Fibroblast of lung (primary cell): ENCODE results near the gene MACROH2A2. TPM values are rescaled to one million over a fixed set of nuclear protein-coding genes. Genes with fewer than 3 reads are reported as not detected.
"Not testable (repeated sequence)": the region's sequence is repeated elsewhere in the genome, so short reads cannot be mapped to it uniquely, and the experiment has no call there.

Experiments used
- DNase-seq, 2 donors: peaks; one replicate each; pipeline versions ENCODE4 v3.0.0 to v3.0.0-alpha.2; 2010; ENCODE audit warnings: low read depth in 2 of 2
- H2AFZ ChIP-seq: 2 replicates; pipeline ENCODE4 v1.5.1; 2012; ENCODE audit warnings: low read length, control low read depth, inconsistent platforms
- H3K27ac ChIP-seq: 2 replicates; pipeline ENCODE4 v1.5.1; 2011; ENCODE audit warnings: low read length, control low read depth; ENCODE audit not compliant: insufficient read depth
- H3K27me3 ChIP-seq: 2 replicates; pipeline ENCODE4 v1.5.1; 2011; ENCODE audit warnings: mild to moderate bottlenecking, low read length; ENCODE audit not compliant: control insufficient read depth, insufficient read depth
- H3K36me3 ChIP-seq: 2 replicates; pipeline ENCODE4 v1.5.1; 2011; ENCODE audit warnings: low read length; ENCODE audit not compliant: control insufficient read depth, insufficient read depth
- H3K4me1 ChIP-seq: 2 replicates; pipeline ENCODE4 v1.5.1; 2011; ENCODE audit warnings: low read length; ENCODE audit not compliant: control insufficient read depth, insufficient read depth; ENCODE audit errors: extremely low read depth
- H3K4me2 ChIP-seq: 2 replicates; pipeline ENCODE4 v1.5.1; 2011; ENCODE audit warnings: low read length, control low read depth; ENCODE audit not compliant: insufficient read depth; ENCODE audit errors: extremely low read depth
- H3K4me3 ChIP-seq, 4 experiments: fragments of 200-600 bp in 1 of 4; sonication (generic) in 1 of 4; replicated peaks in 1 of 4; 2 replicates each; pipeline ENCODE4 v1.5.1; 2011 to 2016; ENCODE audit warnings: low read length in 4 of 4, low read depth in 3 of 4, mild to moderate bottlenecking in 3 of 4, control low read depth in 2 of 4, inconsistent platforms in 1 of 4, mixed read lengths in 1 of 4; ENCODE audit not compliant: insufficient read depth in 1 of 4; ENCODE audit errors: control extremely low read depth in 1 of 4
- H3K79me2 ChIP-seq: 2 replicates; pipeline ENCODE4 v1.5.1; 2012; ENCODE audit warnings: mild to moderate bottlenecking, low read length, inconsistent platforms; ENCODE audit not compliant: control insufficient read depth, insufficient read depth
- H3K9ac ChIP-seq: 2 replicates; pipeline ENCODE4 v1.5.1; 2011; ENCODE audit warnings: mild to moderate bottlenecking, low read length, control low read depth; ENCODE audit not compliant: insufficient read depth
- H3K9me3 ChIP-seq: 2 replicates; pipeline ENCODE4 v1.5.1; 2012; ENCODE audit warnings: low read depth, low read length; ENCODE audit not compliant: control insufficient read depth, insufficient read depth
- H4K20me1 ChIP-seq: 2 replicates; pipeline ENCODE4 v1.5.1; 2011; ENCODE audit warnings: low read length; ENCODE audit not compliant: control insufficient read depth, insufficient read depth; ENCODE audit errors: extremely low read depth
- CTCF ChIP-seq, 2 donors: IDR thresholded peaks in 1 of 2; conservative IDR thresholded peaks in 1 of 2; 1 replicate in 1 of 2; 2 replicates in 1 of 2; pipeline ENCODE4 v1.5.1; 2011 to 2012; ENCODE audit warnings: low read length in 2 of 2, control low read depth in 1 of 2, inconsistent platforms in 1 of 2, low read depth in 1 of 2, mild to moderate bottlenecking in 1 of 2
- EZH2 ChIP-seq: IDR thresholded peaks from 2 replicates; pipeline ENCODE4 v1.5.1; 2012; ENCODE audit warnings: low read length, control low read depth, mild to moderate bottlenecking; ENCODE audit errors: missing control alignments
- polyA plus RNA-seq, 2 donors: library from polyadenylated mRNA; depleted of rRNA in 1 of 2; stranded (reverse) in 1 of 2; unstranded in 1 of 2; fragments of >200 nt; gene quantifications; 2 replicates each; pipeline ENCODE4 v1.2.1, GENCODE V29; 2011 to 2012; ENCODE audit warnings: missing spikeins in 1 of 2
- total RNA-seq: library from RNA; depleted of rRNA; stranded (reverse); fragments of >200 nt; gene quantifications from 2 replicates; pipeline ENCODE4 v1.2.1, GENCODE V29; 2014

Gene MACROH2A2
- total and polyA plus RNA-seq, 2 donors (not counting 1 experiment from before 2014, with no cell fraction given), result 9.2 to 12.1 TPM

GRCh38 chr10:70121281-70121949 is 68.8 kb downstream of the MACROH2A2 start:
- no peak overlapping the region for H3K9ac ChIP-seq
- no peaks in the 10 kb centered on the region for H3K4me1 ChIP-seq
- no peaks in the 10 kb centered on the region for H3K9me3 ChIP-seq
- H3K79me2 ChIP-seq, result no peaks in the 10 kb centered on the region
- H3K36me3 ChIP-seq, result peaks cover 6% of the 10 kb centered on the region
- DNase-seq, result no peak
- TF ChIP-seq EZH2, result no peak
- TF ChIP-seq CTCF (conservative IDR thresholded peaks at IDR 0.05 in 1 of 2, IDR thresholded peaks at IDR 0.05 in 1 of 2; ENCODE audit: low read depth in 1 of 2, low read length in 2 of 2), result no peak
- H3K4me3 ChIP-seq, result no peak overlapping the region
- no peak overlapping the region for H3K4me2 ChIP-seq
- H2AFZ ChIP-seq, result no peak overlapping the region
- no peaks in the 10 kb centered on the region for H4K20me1 ChIP-seq
- no peaks in the 10 kb centered on the region for H3K27me3 ChIP-seq
- no peak overlapping the region for H3K27ac ChIP-seq

DNA sequence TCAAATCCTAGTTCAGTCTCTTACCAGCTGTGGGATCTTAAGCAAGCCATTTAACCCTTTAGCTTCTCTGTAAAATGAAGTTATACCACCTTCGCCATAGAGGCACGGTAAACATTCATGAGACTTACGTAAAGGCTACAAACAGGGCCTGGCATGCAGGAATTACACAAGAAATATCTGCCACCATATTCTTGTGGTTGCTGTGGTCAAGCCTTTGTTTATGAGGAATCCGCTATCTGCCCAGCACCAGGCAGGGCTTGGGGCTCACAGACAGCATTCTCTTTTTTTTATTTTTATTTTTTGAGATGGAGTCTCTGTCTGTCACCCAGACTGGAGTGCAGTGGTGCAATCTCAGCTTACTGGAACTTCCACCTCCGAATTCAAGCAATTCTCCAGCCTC is 70.1 kb downstream of the MACROH2A2 start:
- H4K20me1 ChIP-seq, result no peaks in the 10 kb centered on the region
- no peaks in the 10 kb centered on the region for H3K9me3 ChIP-seq
- no peak overlapping the region for H2AFZ ChIP-seq
- H3K9ac ChIP-seq, result no peak overlapping the region
- TF ChIP-seq CTCF (conservative IDR thresholded peaks at IDR 0.05 in 1 of 2, IDR thresholded peaks at IDR 0.05 in 1 of 2; ENCODE audit: low read depth in 1 of 2, low read length in 2 of 2) (no peak), EZH2 (no peak)
- H3K4me2 ChIP-seq, result no peak overlapping the region
- no peaks in the 10 kb centered on the region for H3K79me2 ChIP-seq
- H3K4me3 ChIP-seq, result no peak overlapping the region
- no peaks in the 10 kb centered on the region for H3K27me3 ChIP-seq
- no peak overlapping the region for H3K27ac ChIP-seq
- DNase-seq, result peak; percentile 8 to 41
- H3K36me3 ChIP-seq, result peaks cover 5% of the 10 kb centered on the region
- H3K4me1 ChIP-seq, result no peaks in the 10 kb centered on the region

DNA sequence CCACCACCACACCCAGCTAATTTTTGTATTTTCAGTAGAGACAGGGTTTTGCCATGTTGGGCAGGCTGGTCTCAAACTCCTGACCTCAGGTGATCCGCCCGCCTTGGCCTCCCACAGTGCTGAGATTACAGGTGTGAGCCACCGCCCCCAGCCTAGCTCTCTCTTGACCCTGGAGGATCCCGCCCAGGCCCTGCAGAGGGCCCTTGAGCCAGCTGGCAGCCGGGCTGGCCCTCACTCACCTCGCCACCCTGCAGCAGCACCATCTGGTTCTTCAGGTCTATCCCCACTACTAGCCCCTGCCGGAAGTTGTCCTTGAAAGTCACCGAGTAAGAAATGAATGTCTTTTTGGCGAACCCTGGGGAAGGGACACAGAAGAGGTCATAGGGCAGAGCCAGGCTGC is 70.5 kb downstream of the MACROH2A2 start:
- H3K36me3 ChIP-seq, result not testable (repeated sequence)

More for the DNA sequence above, 70.5 kb downstream of the MACROH2A2 start:
- DNase-seq, H2AFZ ChIP-seq, H3K27ac ChIP-seq, H4K20me1 ChIP-seq, H3K79me2 ChIP-seq, H3K9ac ChIP-seq, H3K4me3 ChIP-seq, H3K27me3 ChIP-seq, H3K9me3 ChIP-seq, H3K4me1 ChIP-seq, H3K4me2 ChIP-seq: not testable (repeated sequence)
